HL-60 (cell line): ENCODE results near the gene SNRPB.

ENCODE experiments used
- DNase-seq, 2 experiments: peaks; one replicate each; pipeline ENCODE4 v3.0.0-alpha.2; 2010 to 2020; ENCODE audit warnings: low read depth in 1 of 2, low spot score in 1 of 2
- H3K27ac ChIP-seq: fragments of 250-450 bp; sonication (Bioruptor Pico); replicated peaks from 2 replicates; pipeline ENCODE4 v1.5.1; 2020; ENCODE audit warnings: mild to moderate bottlenecking, moderate library complexity
- H3K27me3 ChIP-seq: fragments of 250-450 bp; sonication (Bioruptor Pico); 2 replicates; pipeline ENCODE4 v1.5.1; 2021; ENCODE audit warnings: mild to moderate bottlenecking, moderate library complexity; ENCODE audit not compliant: insufficient read depth, poor library complexity, severe bottlenecking
- H3K4me3 ChIP-seq: replicated peaks from 2 replicates; pipeline ENCODE4 v1.5.1; 2011; ENCODE audit warnings: mild to moderate bottlenecking, control low read depth, low read length; ENCODE audit not compliant: insufficient read depth
- GABPA ChIP-seq: IDR thresholded peaks from 2 replicates; pipeline ENCODE4 v1.6.1; 2012; ENCODE audit warnings: low read depth
- POLR2AphosphoS5 ChIP-seq: IDR thresholded peaks from 2 replicates; pipeline ENCODE4 v1.6.1; 2012; ENCODE audit warnings: low read depth
- SPI1 ChIP-seq: IDR thresholded peaks from 2 replicates; pipeline ENCODE4 v1.6.1; 2012; ENCODE audit warnings: low read depth, mild to moderate bottlenecking, borderline replicate concordance
- TF ChIP-seq, protein P1 (sequence below): IDR thresholded peaks from one replicate; pipeline ENCODE4 v1.5.1; 2011; ENCODE audit warnings: low read length, control low read depth, inconsistent platforms; ENCODE audit not compliant: insufficient read depth
- TF ChIP-seq, protein P2 (sequence below): IDR thresholded peaks from 2 replicates; pipeline ENCODE4 v1.6.1; 2012; ENCODE audit warnings: low read depth; ENCODE audit not compliant: insufficient replicate concordance

The SNRPB gene

DNA sequence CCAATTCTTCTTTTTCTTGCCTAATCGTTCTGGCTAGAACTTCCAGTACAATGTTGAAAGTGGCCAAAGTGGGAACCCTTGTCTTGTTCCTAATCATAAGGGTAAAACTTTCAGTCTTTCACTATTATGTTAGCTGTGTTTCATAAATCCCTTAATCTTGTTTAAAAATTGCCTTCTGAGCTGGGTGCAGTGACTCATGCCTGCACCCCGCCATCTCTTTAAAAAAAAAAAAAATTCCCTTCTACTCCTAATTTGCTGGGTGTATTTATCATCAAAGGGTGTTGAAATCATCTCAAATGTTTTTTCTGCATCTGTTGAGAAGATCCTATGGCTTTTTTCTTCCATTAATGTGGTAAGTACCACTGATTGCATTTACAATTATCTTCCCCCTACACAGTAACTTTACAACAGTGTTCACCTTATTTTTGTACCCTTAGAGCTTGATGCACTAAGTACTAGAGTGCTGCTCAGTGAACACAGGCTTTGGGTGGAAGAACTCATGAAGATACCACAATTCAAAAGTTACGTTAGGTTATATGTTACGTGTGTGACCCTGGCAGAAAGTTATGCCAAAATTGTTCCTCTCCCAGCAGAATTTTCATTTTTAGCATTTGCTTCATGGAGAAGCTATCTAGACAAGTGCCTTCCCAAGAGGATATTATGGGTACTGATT is 9.7 kb downstream of the SNRPB start:
- H3K27ac ChIP-seq = no peak overlapping the region
- H3K4me3 ChIP-seq = no peak overlapping the region
- no peak for DNase-seq
- no peaks in the 10 kb centered on the region for H3K27me3 ChIP-seq
- TF ChIP-seq, protein P1, sequence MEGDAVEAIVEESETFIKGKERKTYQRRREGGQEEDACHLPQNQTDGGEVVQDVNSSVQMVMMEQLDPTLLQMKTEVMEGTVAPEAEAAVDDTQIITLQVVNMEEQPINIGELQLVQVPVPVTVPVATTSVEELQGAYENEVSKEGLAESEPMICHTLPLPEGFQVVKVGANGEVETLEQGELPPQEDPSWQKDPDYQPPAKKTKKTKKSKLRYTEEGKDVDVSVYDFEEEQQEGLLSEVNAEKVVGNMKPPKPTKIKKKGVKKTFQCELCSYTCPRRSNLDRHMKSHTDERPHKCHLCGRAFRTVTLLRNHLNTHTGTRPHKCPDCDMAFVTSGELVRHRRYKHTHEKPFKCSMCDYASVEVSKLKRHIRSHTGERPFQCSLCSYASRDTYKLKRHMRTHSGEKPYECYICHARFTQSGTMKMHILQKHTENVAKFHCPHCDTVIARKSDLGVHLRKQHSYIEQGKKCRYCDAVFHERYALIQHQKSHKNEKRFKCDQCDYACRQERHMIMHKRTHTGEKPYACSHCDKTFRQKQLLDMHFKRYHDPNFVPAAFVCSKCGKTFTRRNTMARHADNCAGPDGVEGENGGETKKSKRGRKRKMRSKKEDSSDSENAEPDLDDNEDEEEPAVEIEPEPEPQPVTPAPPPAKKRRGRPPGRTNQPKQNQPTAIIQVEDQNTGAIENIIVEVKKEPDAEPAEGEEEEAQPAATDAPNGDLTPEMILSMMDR = no peak
- TF ChIP-seq GABPA (no peak), POLR2AphosphoS5 (no peak; the same call in 1 of the 2 replicates), SPI1 (no peak)
- TF ChIP-seq, protein P2, sequence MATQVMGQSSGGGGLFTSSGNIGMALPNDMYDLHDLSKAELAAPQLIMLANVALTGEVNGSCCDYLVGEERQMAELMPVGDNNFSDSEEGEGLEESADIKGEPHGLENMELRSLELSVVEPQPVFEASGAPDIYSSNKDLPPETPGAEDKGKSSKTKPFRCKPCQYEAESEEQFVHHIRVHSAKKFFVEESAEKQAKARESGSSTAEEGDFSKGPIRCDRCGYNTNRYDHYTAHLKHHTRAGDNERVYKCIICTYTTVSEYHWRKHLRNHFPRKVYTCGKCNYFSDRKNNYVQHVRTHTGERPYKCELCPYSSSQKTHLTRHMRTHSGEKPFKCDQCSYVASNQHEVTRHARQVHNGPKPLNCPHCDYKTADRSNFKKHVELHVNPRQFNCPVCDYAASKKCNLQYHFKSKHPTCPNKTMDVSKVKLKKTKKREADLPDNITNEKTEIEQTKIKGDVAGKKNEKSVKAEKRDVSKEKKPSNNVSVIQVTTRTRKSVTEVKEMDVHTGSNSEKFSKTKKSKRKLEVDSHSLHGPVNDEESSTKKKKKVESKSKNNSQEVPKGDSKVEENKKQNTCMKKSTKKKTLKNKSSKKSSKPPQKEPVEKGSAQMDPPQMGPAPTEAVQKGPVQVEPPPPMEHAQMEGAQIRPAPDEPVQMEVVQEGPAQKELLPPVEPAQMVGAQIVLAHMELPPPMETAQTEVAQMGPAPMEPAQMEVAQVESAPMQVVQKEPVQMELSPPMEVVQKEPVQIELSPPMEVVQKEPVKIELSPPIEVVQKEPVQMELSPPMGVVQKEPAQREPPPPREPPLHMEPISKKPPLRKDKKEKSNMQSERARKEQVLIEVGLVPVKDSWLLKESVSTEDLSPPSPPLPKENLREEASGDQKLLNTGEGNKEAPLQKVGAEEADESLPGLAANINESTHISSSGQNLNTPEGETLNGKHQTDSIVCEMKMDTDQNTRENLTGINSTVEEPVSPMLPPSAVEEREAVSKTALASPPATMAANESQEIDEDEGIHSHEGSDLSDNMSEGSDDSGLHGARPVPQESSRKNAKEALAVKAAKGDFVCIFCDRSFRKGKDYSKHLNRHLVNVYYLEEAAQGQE = no peak

DNA sequence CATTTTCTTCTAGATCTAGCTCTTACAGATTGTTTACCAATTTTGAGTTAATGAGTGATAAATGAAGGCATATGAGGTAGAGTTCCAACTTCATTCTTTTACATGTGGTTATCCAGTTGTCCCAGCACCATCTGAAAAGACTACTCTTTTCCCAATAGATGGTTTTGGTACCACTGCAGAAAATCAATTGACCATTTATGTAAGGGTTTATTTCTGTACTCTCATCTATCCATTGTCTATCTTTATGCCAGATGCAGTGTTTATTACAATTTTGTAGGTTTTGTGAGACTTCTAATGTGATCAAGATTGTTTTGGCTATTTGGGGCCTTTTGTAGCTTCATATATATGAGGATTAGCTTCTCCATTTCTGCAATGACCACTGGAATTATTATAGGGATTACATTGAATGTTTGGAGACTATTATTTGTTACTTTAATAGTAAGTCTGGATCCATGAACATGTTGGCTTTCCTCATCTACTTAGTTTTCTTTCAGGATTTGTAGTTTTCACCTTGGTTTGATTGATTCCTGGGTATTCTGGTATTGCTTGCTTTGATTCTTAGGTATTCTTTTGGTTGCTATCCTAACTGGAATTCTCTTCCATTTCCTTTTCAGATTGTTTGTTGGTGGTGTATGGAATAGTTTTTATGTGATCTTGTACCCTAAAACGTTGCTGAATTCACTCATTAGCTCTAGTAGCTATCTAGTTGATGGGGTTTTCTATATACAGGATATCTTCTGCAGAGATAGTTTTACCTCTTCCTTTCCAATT is 10.4 kb downstream of the SNRPB start:
- no peak overlapping the region for H3K4me3 ChIP-seq
- TF ChIP-seq, protein P1 = no peak
- TF ChIP-seq SPI1 (no peak), GABPA (no peak), POLR2AphosphoS5 (no peak)
- TF ChIP-seq, protein P2 = no peak
- no peaks in the 10 kb centered on the region for H3K27me3 ChIP-seq
- no peak for DNase-seq
- no peak overlapping the region for H3K27ac ChIP-seq

DNA sequence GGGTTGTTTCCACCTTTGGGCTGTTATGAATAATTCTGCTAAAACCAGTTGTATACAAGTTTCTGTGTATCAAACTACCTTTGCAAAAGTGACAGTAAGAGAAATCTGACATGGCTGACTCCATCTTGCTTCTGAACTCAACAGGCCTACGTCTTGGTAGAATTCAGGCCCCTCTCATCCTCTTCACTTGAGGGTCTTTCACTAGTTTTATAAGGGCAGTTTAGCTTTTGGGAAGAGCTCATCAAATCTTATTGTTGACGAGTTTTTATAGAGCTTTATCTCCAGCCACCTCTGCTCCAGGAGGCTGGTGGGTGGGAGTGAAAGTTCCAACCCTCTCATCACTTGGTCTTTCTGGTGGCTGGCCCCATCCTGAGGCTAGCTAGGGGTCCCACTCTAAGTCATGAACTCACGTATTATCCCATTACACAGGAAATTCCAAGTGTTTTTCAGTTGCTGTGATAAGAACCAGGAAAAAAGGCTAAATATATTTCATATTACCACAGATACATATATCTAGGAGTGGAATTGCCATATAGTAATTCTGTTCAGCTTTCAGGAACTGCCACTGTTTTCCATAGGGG is 11.6 kb downstream of the SNRPB start:
- Histone ChIP-seq H3K4me3 (no peak overlapping the region), H3K27ac (no peak overlapping the region), H3K27me3 (no peaks in the 10 kb centered on the region)
- TF ChIP-seq POLR2AphosphoS5 (peak; percentile 54; the same call in 1 of the 2 replicates), SPI1 (no peak)
- DNase-seq = no peak

DNA sequence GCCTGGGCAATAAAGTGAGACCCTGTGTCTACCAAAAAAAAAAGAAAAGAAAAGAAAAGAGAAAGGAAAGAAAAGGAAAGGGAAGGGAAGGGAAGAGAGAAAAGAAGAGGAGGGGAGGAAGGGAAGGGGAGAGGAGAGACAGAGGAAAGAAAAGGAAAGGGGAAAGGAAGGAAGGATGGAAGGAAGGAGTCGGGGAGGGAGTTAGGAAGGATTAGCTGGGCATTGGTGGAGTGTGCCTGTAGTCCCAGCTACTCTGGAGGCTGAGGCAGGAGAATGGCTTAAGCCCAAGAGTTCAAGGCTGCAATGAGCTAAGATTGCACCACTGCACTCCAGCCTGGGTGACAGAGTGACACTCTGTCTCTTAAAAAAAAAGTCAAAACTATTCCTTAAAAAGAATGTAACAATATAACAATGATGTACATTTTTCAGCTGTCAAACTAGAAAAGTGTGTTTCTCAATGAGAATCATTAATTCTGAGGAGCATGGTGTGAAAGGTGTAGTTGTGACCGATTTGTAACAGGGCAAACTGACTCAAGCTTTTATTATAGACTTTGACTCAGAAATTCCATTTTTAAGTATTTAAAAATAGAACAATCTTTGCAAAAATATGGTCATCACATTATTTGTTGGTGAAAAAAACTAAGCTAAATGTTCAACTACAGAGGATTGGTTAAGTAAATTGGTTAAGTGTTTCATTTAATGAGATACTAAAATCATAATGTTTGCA is 14.7 kb downstream of the SNRPB start:
- no peak for DNase-seq

More for the DNA sequence above, 14.7 kb downstream of the SNRPB start:
- Histone ChIP-seq H3K27ac (no peak overlapping the region), H3K4me3 (no peak overlapping the region), H3K27me3 (no peaks in the 10 kb centered on the region)
- no peak for TF ChIP-seq POLR2AphosphoS5
- TF ChIP-seq, protein P2 = no peak
- TF ChIP-seq, protein P1 = no peak
- no peak for TF ChIP-seq SPI1
- no peak for TF ChIP-seq GABPA
